Tibial artery (tissue), 4 donors: ENCODE data around the gene C3orf18.

Source experiments
- DNase-seq, 2 donors: peaks; one replicate each; pipeline ENCODE4 v3.0.0-alpha.2; 2019
- H3K27ac ChIP-seq, 2 donors: fragments of 200-600 bp; sonication (generic) in 1 of 2; 1 replicate in 1 of 2; 2 replicates in 1 of 2; pipeline ENCODE4 v1.5.1; 2018 to 2019; ENCODE audit warnings: mild to moderate bottlenecking in 1 of 2
- H3K27me3 ChIP-seq, 2 donors: fragments of 200-600 bp; sonication (generic) in 1 of 2; one replicate each; pipeline versions ENCODE4 v1.5.1 to v1.6.0; 2016 to 2019
- H3K36me3 ChIP-seq, 3 donors: fragments of 200-600 bp; sonication (generic) in 2 of 3; one replicate each; pipeline ENCODE4 v1.5.1; 2016 to 2019; ENCODE audit warnings: mild to moderate bottlenecking in 2 of 3
- H3K4me1 ChIP-seq, 4 donors: fragments of 200-600 bp; sonication (generic) in 2 of 4; 1 replicate in 3 of 4; 2 replicates in 1 of 4; pipeline ENCODE4 v1.5.1; 2016 to 2019
- H3K4me3 ChIP-seq, 2 donors: fragments of 200-600 bp; sonication (generic) in 1 of 2; 1 replicate in 1 of 2; 2 replicates in 1 of 2; pipeline ENCODE4 v1.5.1; 2018 to 2019; ENCODE audit warnings: mild to moderate bottlenecking in 2 of 2
- H3K9me3 ChIP-seq, 3 donors: fragments of 200-600 bp; sonication (generic) in 1 of 3; one replicate each; pipeline ENCODE4 v1.5.1; 2016 to 2019
- intact Hi-C: fragments of 100-400 bp; cut with DNase I; formaldehyde crosslinking; loops from one replicate; pipeline ENCODE4 v1.15.0; 2023; ENCODE audit warnings: low total_unique reads
- TF ChIP-seq, protein P1 (sequence below), 2 experiments: fragments of 200-600 bp in 1 of 2; fragments of 450-650 bp in 1 of 2; IDR thresholded peaks; one replicate each; pipeline ENCODE4 v1.5.1; 2017 to 2019; ENCODE audit warnings: antibody characterized with exemption in 2 of 2, mild to moderate bottlenecking in 1 of 2, moderate library complexity in 1 of 2

The C3orf18 gene

DNA sequence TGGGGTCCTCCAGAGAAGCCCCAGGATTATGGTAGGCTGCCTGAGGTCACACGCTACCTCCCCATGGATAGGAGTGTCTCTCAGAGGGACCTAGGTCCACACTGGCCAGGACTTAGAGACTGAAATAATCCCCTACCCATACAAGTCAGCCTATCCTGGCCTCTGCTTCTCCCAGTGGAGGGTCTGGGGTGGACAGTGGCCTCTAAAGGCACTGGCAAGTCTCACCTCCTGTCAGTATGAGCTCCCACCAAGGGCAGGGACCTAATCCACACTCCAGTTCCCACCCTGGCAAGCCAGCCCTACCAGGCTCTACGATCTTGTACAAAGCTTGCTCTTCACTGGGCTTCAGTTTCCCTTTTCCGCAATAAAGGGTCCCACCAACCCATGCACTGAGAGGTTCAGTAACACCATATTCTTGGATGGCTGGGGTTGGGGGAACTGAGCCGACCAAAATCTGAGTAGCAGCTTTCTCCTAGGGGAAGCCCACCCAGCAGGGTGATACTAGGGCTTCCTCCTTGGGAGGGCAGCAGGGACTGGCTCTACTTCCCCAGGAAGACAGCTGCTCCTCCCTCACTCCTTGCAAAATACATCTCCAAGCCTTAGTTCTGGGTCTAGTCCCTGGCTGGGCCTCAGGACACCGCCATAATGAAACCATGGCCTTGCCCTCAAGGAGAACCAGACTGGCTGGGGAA is 41.7 kb upstream of the C3orf18 start:
- intact Hi-C loops = no loop called here
- Histone ChIP-seq H3K36me3 (peaks cover 0 to 36% (median 17%) of the 10 kb centered on the region in 3 donors), H3K9me3 (no peaks in the 10 kb centered on the region), H3K27ac (no peak overlapping the region), H3K27me3 (no peaks in the 10 kb centered on the region), H3K4me1 (peaks cover 0 to 81% (median 46%) of the 10 kb centered on the region in 4 donors), H3K4me3 (no peak overlapping the region)
- no peak for DNase-seq
- TF ChIP-seq, protein P1, sequence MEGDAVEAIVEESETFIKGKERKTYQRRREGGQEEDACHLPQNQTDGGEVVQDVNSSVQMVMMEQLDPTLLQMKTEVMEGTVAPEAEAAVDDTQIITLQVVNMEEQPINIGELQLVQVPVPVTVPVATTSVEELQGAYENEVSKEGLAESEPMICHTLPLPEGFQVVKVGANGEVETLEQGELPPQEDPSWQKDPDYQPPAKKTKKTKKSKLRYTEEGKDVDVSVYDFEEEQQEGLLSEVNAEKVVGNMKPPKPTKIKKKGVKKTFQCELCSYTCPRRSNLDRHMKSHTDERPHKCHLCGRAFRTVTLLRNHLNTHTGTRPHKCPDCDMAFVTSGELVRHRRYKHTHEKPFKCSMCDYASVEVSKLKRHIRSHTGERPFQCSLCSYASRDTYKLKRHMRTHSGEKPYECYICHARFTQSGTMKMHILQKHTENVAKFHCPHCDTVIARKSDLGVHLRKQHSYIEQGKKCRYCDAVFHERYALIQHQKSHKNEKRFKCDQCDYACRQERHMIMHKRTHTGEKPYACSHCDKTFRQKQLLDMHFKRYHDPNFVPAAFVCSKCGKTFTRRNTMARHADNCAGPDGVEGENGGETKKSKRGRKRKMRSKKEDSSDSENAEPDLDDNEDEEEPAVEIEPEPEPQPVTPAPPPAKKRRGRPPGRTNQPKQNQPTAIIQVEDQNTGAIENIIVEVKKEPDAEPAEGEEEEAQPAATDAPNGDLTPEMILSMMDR (IDR thresholded peaks at IDR 0.05) = no peak

DNA sequence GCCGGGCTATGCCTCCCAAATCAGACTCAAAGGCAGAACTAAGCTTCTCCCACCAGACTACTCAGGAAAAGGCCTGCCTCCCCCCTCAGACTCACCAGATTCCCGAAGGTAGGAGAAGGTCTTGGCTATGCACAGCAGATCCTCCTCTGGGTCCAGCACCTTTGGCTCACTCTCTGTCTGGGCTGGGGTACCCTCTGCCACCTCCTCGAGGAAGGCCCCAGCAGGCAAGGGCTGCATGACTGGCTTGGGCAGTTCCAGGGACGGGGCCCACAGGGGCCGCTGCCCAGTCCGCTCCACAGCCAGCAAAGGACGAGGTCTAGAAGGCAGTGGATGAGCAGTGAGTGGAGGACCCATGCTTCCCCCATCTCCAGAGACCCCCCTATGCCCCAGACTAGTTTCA is 40.7 kb upstream of the C3orf18 start:
- DNase-seq = no peak
- Histone ChIP-seq H3K27ac (no peak overlapping the region), H3K4me1 (peaks cover 0 to 91% (median 46%) of the 10 kb centered on the region in 4 donors), H3K27me3 (no peaks in the 10 kb centered on the region), H3K9me3 (no peaks in the 10 kb centered on the region), H3K4me3 (no peak overlapping the region), H3K36me3 (peaks cover 0 to 37% (median 17%) of the 10 kb centered on the region in 3 donors)
- TF ChIP-seq, protein P1 (IDR thresholded peaks at IDR 0.05) = no peak
- intact Hi-C loops = no loop called here

DNA sequence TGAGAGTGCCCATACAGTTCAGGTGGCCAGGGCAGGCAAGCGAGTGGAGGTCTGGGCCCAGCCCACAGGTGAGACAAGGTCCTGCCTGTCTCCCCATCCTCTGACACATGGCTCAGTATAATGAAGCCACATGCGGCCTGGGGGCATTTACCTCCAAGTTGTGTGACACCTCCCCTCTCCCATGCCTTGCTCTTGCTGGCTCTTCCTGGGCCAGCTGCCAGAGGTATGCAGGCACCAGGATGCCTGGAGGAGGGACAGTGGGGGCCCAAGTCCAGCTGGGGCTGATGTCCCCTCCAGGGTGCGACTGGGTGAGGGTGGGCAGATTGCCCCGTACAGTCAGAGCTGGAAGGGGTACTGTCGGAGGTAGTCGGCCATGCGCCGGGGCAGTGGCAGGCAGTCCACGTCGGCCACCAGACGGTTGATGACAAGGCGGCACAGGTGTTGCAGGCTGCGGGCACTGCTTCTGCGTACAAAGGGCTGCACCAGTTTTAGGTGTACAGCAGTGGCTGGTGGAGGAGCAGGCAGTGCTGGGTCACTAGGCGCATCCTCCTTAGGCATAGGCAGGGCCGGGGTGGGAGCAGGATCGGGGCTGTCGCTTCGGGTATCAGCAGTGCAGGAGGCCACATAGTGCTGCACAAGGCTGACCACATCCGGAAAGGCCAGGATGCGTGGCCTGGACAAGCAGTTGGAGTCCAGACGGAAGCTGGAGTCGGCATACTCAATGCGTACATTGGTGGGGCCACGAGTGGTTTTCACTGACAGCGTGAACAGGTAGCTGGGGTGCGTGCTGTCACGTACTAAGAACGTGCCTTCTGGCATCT is 39.9 kb upstream of the C3orf18 start:
- intact Hi-C loops = no loop called here
- Histone ChIP-seq H3K36me3 (peaks cover 0 to 37% (median 17%) of the 10 kb centered on the region in 3 donors), H3K4me1 (peaks cover 0 to 94% (median 46%) of the 10 kb centered on the region in 4 donors)

DNA sequence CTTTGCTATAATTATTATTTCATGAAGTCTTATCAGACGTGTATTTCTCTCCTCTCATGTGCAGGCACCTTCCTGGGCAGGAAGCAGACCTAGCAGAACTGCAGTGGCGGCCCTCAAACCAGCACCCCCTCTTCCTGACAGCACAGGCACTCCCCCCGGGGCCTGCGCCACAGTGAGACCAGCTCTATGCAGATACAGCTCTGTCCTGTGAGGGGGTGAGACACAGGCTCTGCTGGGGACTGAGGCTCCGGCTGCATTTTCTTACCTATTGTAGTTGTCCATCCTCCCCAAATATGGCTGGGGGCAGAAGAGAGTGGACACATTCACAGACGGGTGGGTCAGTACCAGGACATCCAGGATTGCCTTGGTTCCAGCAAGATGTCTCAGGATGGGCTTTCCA is 39.0 kb upstream of the C3orf18 start:
- peak overlapping the region in 1 of 2 donors; percentile 22 for H3K27ac ChIP-seq
- TF ChIP-seq, protein P1 (IDR thresholded peaks at IDR 0.05) = no peak
- H3K4me1 ChIP-seq = peaks cover 0 to 98% (median 50%) of the 10 kb centered on the region in 4 donors
- intact Hi-C loops = no loop called here
- no peaks in the 10 kb centered on the region for H3K9me3 ChIP-seq
- peaks cover 0 to 37% (median 17%) of the 10 kb centered on the region in 3 donors for H3K36me3 ChIP-seq
- no peak overlapping the region for H3K4me3 ChIP-seq
- H3K27me3 ChIP-seq = no peaks in the 10 kb centered on the region
- no peak for DNase-seq

More for the DNA sequence above, 39.9 kb upstream of the C3orf18 start:
- no peaks in the 10 kb centered on the region for H3K9me3 ChIP-seq
- TF ChIP-seq, protein P1 (IDR thresholded peaks at IDR 0.05) = no peak
- no peak overlapping the region for H3K4me3 ChIP-seq
- no peak for DNase-seq
- no peaks in the 10 kb centered on the region for H3K27me3 ChIP-seq
- no peak overlapping the region for H3K27ac ChIP-seq

DNA sequence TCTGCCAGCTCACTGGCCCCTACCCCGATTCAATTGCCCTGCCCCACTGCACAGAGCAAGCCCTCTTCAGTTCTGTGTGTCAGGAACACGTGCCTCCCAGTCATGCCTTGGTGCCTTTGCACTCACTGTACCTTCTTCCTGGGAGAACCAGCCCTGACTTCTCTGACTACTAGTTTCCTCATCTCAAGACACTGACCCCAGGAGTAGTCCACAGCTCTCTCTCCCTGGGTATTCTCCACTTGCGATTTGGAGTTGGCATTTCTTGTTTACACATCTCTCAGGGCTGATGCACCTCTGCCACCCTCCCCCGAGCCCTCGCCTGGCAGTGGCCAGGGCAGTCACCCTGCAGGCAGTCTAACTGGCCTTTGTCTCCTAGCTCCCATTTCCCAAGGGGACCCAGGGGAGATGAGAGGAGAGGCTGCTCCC is 38.4 kb upstream of the C3orf18 start:
- Histone ChIP-seq H3K9me3 (no peaks in the 10 kb centered on the region), H3K36me3 (peaks cover 0 to 37% (median 17%) of the 10 kb centered on the region in 3 donors), H3K4me1 (peaks cover 6 to 98% (median 50%) of the 10 kb centered on the region in 4 donors), H3K27ac (peak overlapping the region; percentile 19 to 84), H3K27me3 (no peaks in the 10 kb centered on the region), H3K4me3 (no peak overlapping the region)
- intact Hi-C loops = no loop called here
- no peak for DNase-seq
- TF ChIP-seq, protein P1 (IDR thresholded peaks at IDR 0.05) = no peak
